OCI-M2 (cell line): ENCODE measurements around the gene COL6A3.

Experiments used
- DNase-seq: peaks from one replicate; lab custom pipeline; 2025; ENCODE audit not compliant: unreplicated experiment; lab: John Stamatoyannopoulos, UW

Gene COL6A3

GRCh38 chr2:237300739-237301138, 113.2 kb downstream of the COL6A3 start:
- no peak for DNase-seq

- no peak for DNase-seq
These were observed 114.1 kb downstream of the COL6A3 start for GRCh38 chr2:237299906-237300305.

GRCh38 chr2:237298151-237299118, 115.5 kb downstream of the COL6A3 start:
- DNase-seq = no peak

DNA sequence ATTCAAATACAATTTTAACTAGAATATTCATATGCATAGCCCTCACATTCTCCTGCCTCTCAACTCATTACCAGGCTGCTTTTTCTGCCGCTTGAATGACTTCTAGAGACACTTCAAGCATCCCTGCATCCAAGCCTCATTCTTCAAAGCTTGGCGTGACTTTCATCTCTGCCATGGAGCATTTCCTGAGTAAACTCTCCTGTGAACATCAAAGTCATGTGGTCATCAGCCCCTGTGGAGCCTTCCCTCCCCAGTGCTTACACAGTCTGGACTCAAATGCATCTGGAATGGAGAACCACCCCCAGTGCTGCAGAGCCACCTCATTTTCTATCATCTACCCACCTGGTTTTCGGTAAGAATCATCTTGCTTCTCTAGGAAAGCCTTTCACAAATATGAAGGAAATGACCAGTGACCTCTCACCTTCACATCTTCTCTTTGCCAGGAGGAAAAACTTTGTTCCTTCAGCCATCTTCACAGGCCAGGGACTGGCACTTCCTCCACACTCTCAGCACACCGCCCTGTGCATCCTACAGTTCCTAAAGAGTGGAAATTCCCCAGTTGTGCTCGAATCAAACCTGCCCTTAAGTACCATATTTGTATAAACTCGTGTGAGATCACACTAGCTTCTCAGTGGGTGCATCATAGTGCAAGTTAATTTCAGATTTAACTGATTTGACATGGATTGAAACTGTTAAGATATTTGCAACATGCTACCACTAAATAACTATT, 116.4 kb downstream of the COL6A3 start:
- DNase-seq = no peak

- no peak for DNase-seq
These were observed 117.2 kb downstream of the COL6A3 start for GRCh38 chr2:237296756-237297155.

DNA sequence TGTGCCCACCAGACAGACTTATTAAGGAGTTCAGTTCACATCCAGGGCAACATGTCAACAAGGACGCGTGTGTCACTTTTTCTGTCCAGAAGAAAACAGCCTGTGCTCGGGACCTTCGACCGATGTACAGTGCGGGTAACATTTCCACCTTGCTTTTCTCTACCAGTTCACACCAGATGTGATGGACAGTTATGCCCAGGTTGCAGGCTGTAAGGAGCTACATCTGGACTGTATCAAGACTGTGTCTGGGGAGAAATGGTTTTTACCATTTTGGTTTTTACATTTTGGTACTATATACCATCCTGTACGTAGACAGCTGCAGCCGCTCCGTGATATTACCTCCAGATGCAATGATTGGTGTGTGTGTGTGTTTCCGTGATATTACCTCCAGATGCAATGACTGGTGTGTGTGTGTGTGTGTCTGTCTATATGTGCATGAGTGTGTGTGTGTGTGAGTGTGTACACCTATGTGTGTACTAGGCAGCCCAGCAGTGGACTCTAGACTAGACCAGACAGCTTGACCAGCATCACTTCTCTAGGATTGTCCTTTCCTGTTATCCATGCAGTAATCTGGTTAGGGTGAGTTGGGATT, 118.0 kb downstream of the COL6A3 start:
- no peak for DNase-seq

GRCh38 chr2:237294460-237294859, 119.5 kb downstream of the COL6A3 start:
- DNase-seq = no peak

DNA sequence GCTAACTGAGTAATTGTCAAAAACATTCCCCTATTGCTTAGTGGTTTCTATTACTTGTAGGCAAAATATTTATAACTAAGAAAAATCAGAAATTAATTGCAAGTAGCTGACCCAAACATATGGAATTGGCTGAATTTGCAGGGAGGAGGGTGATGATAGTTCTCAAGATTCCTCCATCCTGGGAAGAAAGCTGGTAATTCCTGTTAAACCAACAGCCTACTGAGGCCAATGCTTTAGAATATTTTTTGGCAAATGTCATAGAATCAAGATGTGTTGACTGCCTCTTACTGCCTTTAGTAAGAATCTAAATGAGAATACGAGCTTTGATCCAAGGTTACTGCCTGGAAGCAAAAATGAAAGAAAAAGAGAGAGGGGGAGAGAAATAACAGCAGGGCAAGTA, 120.0 kb downstream of the COL6A3 start:
- DNase-seq = no peak

DNA sequence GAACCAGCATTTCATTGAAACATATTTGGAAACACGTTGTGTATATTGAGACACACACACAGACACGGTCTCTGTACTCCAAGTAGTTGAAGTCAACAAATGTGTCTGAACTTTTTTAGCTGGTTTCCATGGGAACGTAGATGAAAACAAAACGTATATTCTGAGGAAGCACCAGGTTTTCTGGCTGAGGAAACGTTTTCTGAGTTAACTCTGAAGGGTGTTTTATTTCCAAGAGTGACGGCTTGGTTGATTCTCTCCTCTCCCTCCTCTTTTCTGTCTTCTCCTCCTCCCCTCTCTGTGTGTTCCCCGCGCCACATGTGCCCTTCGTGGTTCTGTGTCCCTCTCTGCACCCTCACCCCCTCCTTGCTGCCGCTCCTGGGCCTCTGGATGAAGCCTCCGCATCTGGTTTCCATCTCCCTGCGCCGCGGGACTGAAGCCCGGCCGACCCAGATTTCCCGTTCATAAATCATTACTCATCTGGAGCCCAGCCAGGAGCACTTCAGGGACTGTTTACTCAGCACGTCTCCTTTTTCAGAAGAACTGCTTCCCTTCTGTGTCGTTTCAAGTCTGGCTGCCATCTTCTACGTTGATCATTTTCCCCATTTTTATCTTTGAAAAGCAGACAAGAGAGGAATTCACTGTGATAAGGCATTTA, 122.7 kb downstream of the COL6A3 start:
- DNase-seq = no peak

GRCh38 chr2:237290261-237290660, 123.7 kb downstream of the COL6A3 start:
- DNase-seq = no peak

- no peak for DNase-seq
These were observed 124.8 kb downstream of the COL6A3 start for GRCh38 chr2:237289139-237289538.

GRCh38 chr2:237287872-237288271, 126.1 kb downstream of the COL6A3 start:
- no peak for DNase-seq

- no peak for DNase-seq
These were observed 130.6 kb downstream of the COL6A3 start for GRCh38 chr2:237283131-237283928.

DNA sequence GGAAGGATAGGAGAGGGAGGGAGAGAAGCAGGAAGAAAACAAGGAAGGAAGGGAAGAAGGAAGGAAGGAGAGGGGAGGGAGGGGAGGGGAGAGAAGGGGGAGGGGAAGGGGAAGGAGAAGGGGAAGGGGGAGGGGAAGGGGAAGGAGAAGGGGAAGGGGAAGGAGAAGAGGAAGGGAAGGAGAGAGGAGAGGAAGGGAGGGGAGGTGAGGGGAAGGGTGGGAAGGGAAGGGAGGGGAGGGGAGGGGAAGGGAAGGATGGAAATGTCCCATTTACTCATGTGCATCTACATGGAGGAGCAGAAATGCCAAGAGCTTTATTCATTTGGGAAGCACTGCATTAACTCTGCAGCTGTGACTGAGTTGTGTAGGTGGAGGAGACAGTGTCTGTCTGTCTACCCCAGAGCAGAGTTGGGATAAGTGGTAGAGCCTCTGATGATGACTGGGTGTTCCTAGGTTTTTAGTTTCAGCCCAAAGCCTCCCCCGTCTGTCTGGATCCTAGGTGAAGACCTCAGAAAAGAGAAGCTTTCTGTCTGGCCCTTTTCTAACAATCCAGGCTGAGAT, 131.3 kb downstream of the COL6A3 start:
- DNase-seq = no peak

DNA sequence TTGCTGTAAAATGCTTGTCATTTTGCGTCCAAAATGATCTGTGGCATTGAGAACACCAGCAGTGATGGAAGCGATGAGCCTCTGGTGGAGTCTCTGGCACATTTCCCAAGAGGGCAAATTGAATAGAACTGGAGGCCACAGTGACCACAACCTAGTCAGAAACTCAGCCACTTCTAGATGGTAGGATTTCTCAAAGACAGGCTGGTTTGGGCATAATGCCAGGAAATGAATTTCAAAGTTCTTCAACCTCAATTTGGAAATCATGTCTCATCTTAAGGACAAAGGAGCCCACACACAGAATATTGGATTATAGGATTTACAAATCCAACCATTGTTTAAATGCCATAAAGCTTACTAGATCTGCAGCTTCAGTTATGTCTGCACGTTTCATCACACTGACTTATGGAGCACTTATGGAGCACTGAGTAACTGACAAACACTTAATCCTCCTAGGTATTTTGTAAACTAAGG, 132.1 kb downstream of the COL6A3 start:
- DNase-seq = no peak

- no peak for DNase-seq
These were observed 133.0 kb downstream of the COL6A3 start for GRCh38 chr2:237280939-237281338.

DNA sequence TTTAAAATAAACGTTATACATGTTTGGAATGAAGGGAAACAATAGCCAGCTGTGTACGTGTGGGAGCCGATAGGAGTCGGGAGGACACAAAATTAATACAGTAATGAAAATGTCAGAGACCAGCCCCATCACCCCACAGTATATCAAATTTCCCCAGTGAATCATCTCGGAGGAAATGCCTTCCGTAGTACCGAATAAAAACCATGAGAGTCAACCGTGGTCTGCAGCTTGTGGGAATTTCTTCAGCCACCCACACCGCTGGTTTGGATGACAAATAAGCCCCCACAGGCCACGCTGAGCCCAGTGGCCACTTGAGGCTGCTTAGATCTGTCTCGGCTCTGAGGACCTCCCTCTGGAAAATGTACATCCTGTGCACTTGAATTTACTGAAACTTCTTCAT, 133.7 kb downstream of the COL6A3 start:
- DNase-seq = no peak

DNA sequence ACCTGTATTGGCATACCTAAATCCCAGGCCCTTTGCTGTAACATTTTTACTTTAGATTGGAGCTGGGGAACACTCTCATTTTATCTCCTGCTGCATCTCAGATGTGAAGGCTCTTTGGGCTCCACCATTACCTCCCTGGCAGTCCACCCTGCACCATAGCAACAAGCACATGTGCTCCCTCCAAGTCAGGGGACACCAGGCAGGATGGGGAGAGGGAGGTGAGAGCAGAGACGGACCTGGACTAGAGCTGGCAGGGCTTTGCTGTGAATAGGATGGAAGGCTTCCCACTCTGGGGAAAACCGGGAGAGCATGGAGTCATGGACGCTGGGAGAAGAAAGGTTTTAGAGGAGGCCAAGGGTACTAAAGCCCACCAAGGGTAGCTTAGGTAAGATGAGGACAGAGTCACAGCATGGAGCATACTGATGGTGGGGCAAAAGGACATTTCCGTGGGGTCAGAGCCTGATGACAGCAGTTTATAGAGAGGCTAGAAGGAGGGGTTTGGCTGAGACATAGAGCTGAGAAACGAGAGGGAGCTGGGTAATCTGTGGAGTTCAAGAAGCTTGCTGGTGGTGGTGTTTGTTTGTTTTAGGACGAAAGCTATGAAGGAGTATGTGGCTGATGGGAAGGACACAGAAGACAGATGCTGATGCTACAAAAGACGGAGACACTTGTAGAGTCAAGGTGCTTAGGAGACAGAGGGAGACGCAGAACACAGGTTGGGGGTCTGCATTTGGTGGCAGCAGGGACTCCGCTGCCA, 134.8 kb downstream of the COL6A3 start:
- no peak for DNase-seq

DNA sequence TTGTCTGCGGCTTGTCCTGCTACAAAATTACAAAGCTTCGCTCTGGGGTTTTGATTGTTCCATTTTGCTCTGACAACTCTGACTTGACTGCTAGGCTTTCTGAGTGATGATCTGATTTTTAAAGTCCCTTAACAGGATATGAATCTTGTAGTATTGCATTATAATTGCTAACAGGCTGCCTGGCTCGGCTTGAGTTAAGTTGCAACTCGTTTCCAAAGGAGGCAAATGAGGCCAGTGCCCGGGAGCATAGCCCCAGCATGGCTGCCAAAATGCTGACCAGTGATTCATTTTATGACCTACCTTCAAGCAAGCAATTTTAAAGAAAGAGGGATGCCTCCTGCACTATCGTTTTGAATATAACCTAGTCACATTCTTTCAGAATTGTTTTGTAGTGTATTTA, 135.4 kb downstream of the COL6A3 start:
- no peak for DNase-seq
